SK-N-SH (cell line): ENCODE data around the gene SPINK4. TPM values are rescaled to one million over a fixed set of nuclear protein-coding genes. Genes with fewer than 3 reads are reported as not detected.

Experiments used
- CTCF ChIA-PET: fragments of 300-600, 350-600 bp; formaldehyde crosslinking; extraction: SDS; loops from one replicate; lab custom pipeline; 2021; lab: Yijun Ruan, JAX
- POLR2A ChIA-PET: fragments of 350-600 bp; sonication (Branson Sonifier 250); formaldehyde crosslinking; extraction: SDS; loops from one replicate; lab custom pipeline; 2020; ENCODE audit warnings: antibody characterized with exemption, inconsistent platforms; lab: Yijun Ruan, JAX
- DNase-seq: peaks from one replicate; pipeline ENCODE4 v3.0.0; 2012
- H2AFZ ChIP-seq: fragments of 200-600 bp; sonication (generic); 2 replicates; pipeline ENCODE4 v1.8.1; 2016; ENCODE audit warnings: antibody characterized with exemption, mild to moderate bottlenecking, low read depth
- H3F3A ChIP-seq: fragments of 200-600 bp; sonication (generic); replicated peaks from 2 replicates; pipeline ENCODE3; 2016; ENCODE audit warnings: antibody characterized with exemption, mild to moderate bottlenecking; ENCODE audit not compliant: insufficient read depth
- H3K27ac ChIP-seq, 2 experiments: fragments of 200-500 bp in 1 of 2; fragments of 200-600 bp in 1 of 2; sonication (Bioruptor generic) in 1 of 2; sonication (generic), shearing (Covaris generic) in 1 of 2; 2 replicates each; pipeline versions ENCODE4 v1.5.1 to v1.6.1; 2014 to 2016; ENCODE audit warnings: low read depth in 2 of 2, inconsistent platforms in 1 of 2, low read length in 1 of 2, mild to moderate bottlenecking in 1 of 2, mixed read lengths in 1 of 2
- H3K27me3 ChIP-seq: fragments of 200-600 bp; sonication (generic), shearing (Covaris generic); 2 replicates; pipeline ENCODE4 v1.6.1; 2016; ENCODE audit warnings: mixed run types; ENCODE audit not compliant: insufficient read depth
- H3K36me3 ChIP-seq, 2 experiments: fragments of 200-500 bp in 1 of 2; fragments of 200-600 bp in 1 of 2; sonication (Bioruptor generic) in 1 of 2; sonication (generic) in 1 of 2; replicated peaks in 1 of 2; 2 replicates each; pipeline versions ENCODE3 to v1.5.1; 2014 to 2016; ENCODE audit warnings: low read length in 1 of 2, mild to moderate bottlenecking in 1 of 2; ENCODE audit not compliant: insufficient read depth in 2 of 2, control insufficient read depth in 1 of 2
- H3K4me1 ChIP-seq, 2 experiments: fragments of 200-500 bp in 1 of 2; fragments of 200-600 bp in 1 of 2; sonication (Bioruptor generic) in 1 of 2; sonication (generic), shearing (Covaris generic) in 1 of 2; 2 replicates each; pipeline versions ENCODE4 v1.5.1 to v1.6.1; 2014 to 2016; ENCODE audit warnings: low read depth in 1 of 2, low read length in 1 of 2, mixed run types in 1 of 2; ENCODE audit not compliant: insufficient read depth in 2 of 2, control insufficient read depth in 1 of 2
- H3K4me2 ChIP-seq: fragments of 200-600 bp; sonication (generic), shearing (Covaris generic); 2 replicates; pipeline ENCODE4 v1.6.1; 2017; ENCODE audit warnings: mixed run types
- H3K4me3 ChIP-seq, 2 experiments: fragments of 200-500 bp in 1 of 2; fragments of 200-600 bp in 1 of 2; sonication (Bioruptor generic) in 1 of 2; sonication (generic), shearing (Covaris generic) in 1 of 2; 2 replicates each; pipeline versions ENCODE4 v1.5.1 to v1.8.1; 2014 to 2016; ENCODE audit warnings: low read depth in 2 of 2, inconsistent platforms in 1 of 2, low read length in 1 of 2, mild to moderate bottlenecking in 1 of 2, mixed read lengths in 1 of 2, moderate library complexity in 1 of 2
- H3K79me2 ChIP-seq: fragments of 200-600 bp; sonication (generic); 2 replicates; pipeline ENCODE4 v1.8.1; 2017; ENCODE audit warnings: mild to moderate bottlenecking; ENCODE audit not compliant: insufficient read depth
- H3K9ac ChIP-seq: fragments of 200-600 bp; sonication (generic); 2 replicates; pipeline ENCODE4 v1.6.1; 2017; ENCODE audit warnings: mixed run types
- H3K9me2 ChIP-seq: fragments of 200-600 bp; sonication (generic); 2 replicates; pipeline ENCODE4 v1.6.1; 2017; ENCODE audit warnings: mixed run types
- H3K9me3 ChIP-seq: fragments of 200-600 bp; sonication (generic); 2 replicates; pipeline ENCODE4 v1.6.1; 2017; ENCODE audit warnings: mixed run types, mild to moderate bottlenecking, moderate library complexity
- H4K20me1 ChIP-seq: fragments of 200-600 bp; sonication (generic); 2 replicates; pipeline ENCODE4 v1.6.1; 2017; ENCODE audit warnings: mild to moderate bottlenecking, mixed run types; ENCODE audit not compliant: insufficient read depth
- CHD2 ChIP-seq: fragments of 150-350 bp; IDR thresholded peaks from 2 replicates; pipeline ENCODE4 v1.6.1; 2018; ENCODE audit warnings: low read length; ENCODE audit not compliant: partially characterized antibody
- ELF1 ChIP-seq: IDR thresholded peaks from 2 replicates; pipeline ENCODE4 v1.4.0; 2012
- EZH2phosphoT487 ChIP-seq: fragments of 200-600 bp; sonication (generic); IDR thresholded peaks from 2 replicates; pipeline ENCODE4 v1.6.1; 2017; ENCODE audit warnings: low read depth, mixed run types, mild to moderate bottlenecking, antibody characterized with exemption, moderate library complexity, borderline replicate concordance
- FOXM1 ChIP-seq: IDR thresholded peaks from 2 replicates; pipeline ENCODE4 v1.4.0; 2012; ENCODE audit warnings: low read depth, mild to moderate bottlenecking
- GATA2 ChIP-seq: sonication (generic); formaldehyde crosslinking; IDR thresholded peaks from 2 replicates; pipeline ENCODE4 v1.5.0; 2020; ENCODE audit warnings: mild to moderate bottlenecking, missing genetic modification reagents
- IRF3 ChIP-seq: fragments of 150-350 bp; IDR thresholded peaks from 2 replicates; pipeline ENCODE4 v1.6.1; 2016; ENCODE audit warnings: mild to moderate bottlenecking, low read depth, low read length
- MAX ChIP-seq: IDR thresholded peaks from 2 replicates; pipeline ENCODE4 v1.4.0; 2012; ENCODE audit warnings: low read depth
- NFIC ChIP-seq: IDR thresholded peaks from 2 replicates; pipeline ENCODE4 v1.4.0; 2012; ENCODE audit warnings: borderline replicate concordance
- NRF1 ChIP-seq: IDR thresholded peaks from 2 replicates; pipeline ENCODE4 v1.6.1; 2012; ENCODE audit warnings: low read depth, mild to moderate bottlenecking, low read length
- PBX3 ChIP-seq: IDR thresholded peaks from 2 replicates; pipeline ENCODE4; 2012
- RAD21 ChIP-seq: IDR thresholded peaks from 2 replicates; pipeline ENCODE4 v1.6.1; 2012; ENCODE audit warnings: mild to moderate bottlenecking, low read length
- RCOR1 ChIP-seq: fragments of 150-350 bp; IDR thresholded peaks from 2 replicates; pipeline ENCODE4 v1.6.1; 2017; ENCODE audit warnings: antibody characterized with exemption, low read length
- REST ChIP-seq: IDR thresholded peaks from 2 replicates; pipeline ENCODE4 v1.6.1; 2012; ENCODE audit warnings: mild to moderate bottlenecking, low read depth, low read length, moderate library complexity
- RFX5 ChIP-seq: IDR thresholded peaks from 2 replicates; pipeline ENCODE4 v1.6.1; 2012; ENCODE audit warnings: mild to moderate bottlenecking, improper control_type of control experiment, low read length
- RXRA ChIP-seq: IDR thresholded peaks from 2 replicates; pipeline ENCODE4 v1.4.0; 2012; ENCODE audit warnings: low read depth, mild to moderate bottlenecking, borderline replicate concordance
- SIN3A ChIP-seq: IDR thresholded peaks from 2 replicates; pipeline ENCODE4 v1.6.1; 2012; ENCODE audit warnings: low read depth, mild to moderate bottlenecking, low read length, moderate library complexity, borderline replicate concordance
- TCF12 ChIP-seq: IDR thresholded peaks from 2 replicates; pipeline ENCODE4 v1.4.0; 2012
- USF1 ChIP-seq: IDR thresholded peaks from 2 replicates; pipeline ENCODE4 v1.4.0; 2012; ENCODE audit warnings: low read depth, borderline replicate concordance
- USF2 ChIP-seq: fragments of 150-350 bp; IDR thresholded peaks from 2 replicates; pipeline ENCODE4 v1.6.1; 2017; ENCODE audit warnings: antibody characterized with exemption, low read length, low read depth, borderline replicate concordance
- ZBTB33 ChIP-seq: IDR thresholded peaks from 2 replicates; pipeline ENCODE4 v1.4.0; 2012; ENCODE audit warnings: low read depth, borderline replicate concordance
- WGBS: methylation state at CpG from one replicate; pipeline ENCODE4 v1.1.6; 2017; ENCODE audit warnings: low lambda C conversion rate; 5-methylcytosine and 5-hydroxymethylcytosine counted together
- polyA plus RNA-seq, 3 experiments: library from polyadenylated mRNA; depleted of rRNA; stranded (reverse); fragments of >200 nt; gene quantifications; 2 replicates each; pipeline ENCODE4 v1.2.3, GENCODE V29; 2012

The SPINK4 gene
- polyA plus RNA-seq, 1 of the 3 experiments (the other 2 are of a cell fraction): not detected

GRCh38 chr9:33246269-33246860 lies 6.4 kb downstream of the SPINK4 start:
- CTCF ChIA-PET: no interaction called here
- Histone ChIP-seq H3K27ac (no peak overlapping the region), H2AFZ (no peak overlapping the region), H4K20me1 (no peaks in the 10 kb centered on the region), H3K4me2 (no peak overlapping the region), H3F3A (peaks cover 5% of the 10 kb centered on the region), H3K27me3 (no peaks in the 10 kb centered on the region), H3K9me2 (no peaks in the 10 kb centered on the region), H3K79me2 (no peaks in the 10 kb centered on the region), H3K36me3 (no peaks in the 10 kb centered on the region), H3K9ac (no peak overlapping the region), H3K9me3 (no peaks in the 10 kb centered on the region), H3K4me1 (no peaks in the 10 kb centered on the region; a peak in 1 of 4 replicates), H3K4me3 (no peak overlapping the region)
- no peak for DNase-seq
- TF ChIP-seq GATA2 (CRISPR knock-in tag) (no peak), NFIC (no peak), RAD21 (no peak), CHD2 (no peak), SIN3A (no peak), IRF3 (no peak), PBX3 (no peak), RXRA (no peak), EZH2phosphoT487 (no peak), FOXM1 (no peak), MAX (no peak), REST (no peak), TCF12 (no peak), USF1 (no peak), RCOR1 (no peak), NRF1 (no peak), ZBTB33 (no peak), ELF1 (no peak), RFX5 (no peak), USF2 (no peak)
- POLR2A ChIA-PET: no interaction called here
- 98% methylated on average over 9 of the region's 9 CpGs for WGBS
